NT2/D1 (cell line): Measurements from ENCODE around the gene ABCA5.

Experiments used
- SUZ12 ChIP-seq: IDR thresholded peaks from 2 replicates; pipeline ENCODE4 v1.6.1; 2011; ENCODE audit not compliant: insufficient read length, insufficient read depth; ENCODE audit errors: extremely low read depth
- YY1 ChIP-seq: IDR thresholded peaks from 2 replicates; pipeline ENCODE4 v1.6.1; 2011; ENCODE audit not compliant: insufficient read length, insufficient read depth
- ZNF274 ChIP-seq: IDR thresholded peaks from 2 replicates; pipeline ENCODE4 v1.6.1; 2011; ENCODE audit warnings: mild to moderate bottlenecking, low read depth, low read length

GRCh38 chr17:69305177-69305576, 21.8 kb downstream of the ABCA5 start:
- TF ChIP-seq YY1: no peak
- TF ChIP-seq ZNF274: no peak
- TF ChIP-seq SUZ12: no peak
